LNCAP (cell line): Measurements from ENCODE around the gene ACTG1.

Experiments used
- TF ChIP-seq, protein P1 (sequence below): fragments of 450-650 bp; IDR thresholded peaks from 2 replicates; pipeline ENCODE4 v1.5.1; 2017; ENCODE audit warnings: mild to moderate bottlenecking

Gene ACTG1

DNA sequence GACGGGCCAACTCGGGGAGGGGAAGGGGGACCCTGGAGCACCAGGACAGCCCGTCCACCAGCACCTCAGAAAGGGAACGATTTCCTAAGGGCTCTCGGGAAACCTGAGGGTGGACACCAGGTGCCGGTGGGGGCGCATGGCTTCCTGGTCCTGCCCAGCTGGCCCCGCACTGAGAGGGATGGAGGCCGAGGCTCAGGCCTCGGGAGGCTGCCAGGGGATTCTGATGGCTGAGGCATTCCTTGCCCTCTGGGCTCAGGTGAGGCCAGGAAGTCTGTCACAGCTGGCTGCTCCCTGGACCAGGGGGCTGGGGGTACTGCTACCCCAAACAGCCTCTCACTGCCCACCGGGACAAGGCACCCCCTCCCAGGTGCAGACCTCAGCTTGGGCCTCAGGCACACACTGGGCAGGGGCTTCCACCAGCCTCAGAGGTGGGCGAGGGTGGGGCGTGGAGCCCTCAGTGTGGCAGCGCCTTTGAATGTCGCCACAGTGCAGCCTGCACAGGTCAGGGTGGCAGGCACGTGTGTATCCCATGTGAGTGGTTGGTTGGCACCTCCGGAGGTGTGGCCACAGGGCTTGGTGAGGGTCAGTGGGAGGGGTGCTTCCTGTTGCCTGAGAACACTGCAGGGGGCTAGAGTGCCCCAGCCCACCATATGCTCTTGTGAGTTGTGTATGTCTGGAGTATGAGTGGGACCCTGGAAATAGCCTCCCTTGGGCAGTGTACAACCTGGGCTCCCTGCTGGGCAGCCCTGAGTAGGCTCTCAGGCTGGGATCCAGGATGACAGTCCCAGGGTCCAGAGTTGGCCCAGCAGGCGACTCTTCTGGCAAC lies 11.7 kb upstream of the ACTG1 start:
- TF ChIP-seq, protein P1, sequence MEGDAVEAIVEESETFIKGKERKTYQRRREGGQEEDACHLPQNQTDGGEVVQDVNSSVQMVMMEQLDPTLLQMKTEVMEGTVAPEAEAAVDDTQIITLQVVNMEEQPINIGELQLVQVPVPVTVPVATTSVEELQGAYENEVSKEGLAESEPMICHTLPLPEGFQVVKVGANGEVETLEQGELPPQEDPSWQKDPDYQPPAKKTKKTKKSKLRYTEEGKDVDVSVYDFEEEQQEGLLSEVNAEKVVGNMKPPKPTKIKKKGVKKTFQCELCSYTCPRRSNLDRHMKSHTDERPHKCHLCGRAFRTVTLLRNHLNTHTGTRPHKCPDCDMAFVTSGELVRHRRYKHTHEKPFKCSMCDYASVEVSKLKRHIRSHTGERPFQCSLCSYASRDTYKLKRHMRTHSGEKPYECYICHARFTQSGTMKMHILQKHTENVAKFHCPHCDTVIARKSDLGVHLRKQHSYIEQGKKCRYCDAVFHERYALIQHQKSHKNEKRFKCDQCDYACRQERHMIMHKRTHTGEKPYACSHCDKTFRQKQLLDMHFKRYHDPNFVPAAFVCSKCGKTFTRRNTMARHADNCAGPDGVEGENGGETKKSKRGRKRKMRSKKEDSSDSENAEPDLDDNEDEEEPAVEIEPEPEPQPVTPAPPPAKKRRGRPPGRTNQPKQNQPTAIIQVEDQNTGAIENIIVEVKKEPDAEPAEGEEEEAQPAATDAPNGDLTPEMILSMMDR, result no peak

DNA sequence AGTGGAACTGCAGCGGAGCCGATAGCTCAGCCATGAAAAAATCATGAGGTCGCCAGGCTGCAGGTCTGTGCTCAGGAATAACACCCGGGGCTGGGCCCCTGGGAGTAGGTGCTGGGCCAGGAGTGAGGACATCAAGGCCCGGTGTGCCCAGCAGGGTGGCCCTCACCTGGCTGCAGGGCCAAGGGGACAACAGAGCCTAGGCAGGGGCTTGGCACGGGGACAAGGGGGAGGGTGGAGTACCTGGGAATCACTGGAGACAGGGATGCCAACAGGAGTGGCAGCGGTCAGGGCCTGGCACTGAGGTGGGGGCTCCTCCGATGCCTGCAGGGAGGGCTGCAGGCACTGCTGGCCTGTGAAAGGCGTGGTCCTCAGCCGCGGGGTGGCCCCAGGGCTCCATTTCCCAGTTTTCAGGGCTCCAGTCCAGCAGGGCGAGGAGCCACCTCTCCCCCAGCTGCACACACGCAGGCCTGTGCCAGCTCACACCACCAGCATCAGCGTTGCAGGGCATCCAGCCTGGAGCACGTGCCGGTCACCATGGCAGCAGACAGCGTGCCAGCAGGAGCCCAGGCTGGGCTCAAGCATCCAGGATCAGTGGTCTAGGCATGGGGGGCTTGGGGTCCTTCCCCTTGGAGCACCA lies 10.9 kb upstream of the ACTG1 start:
- TF ChIP-seq, protein P1, result no peak

DNA sequence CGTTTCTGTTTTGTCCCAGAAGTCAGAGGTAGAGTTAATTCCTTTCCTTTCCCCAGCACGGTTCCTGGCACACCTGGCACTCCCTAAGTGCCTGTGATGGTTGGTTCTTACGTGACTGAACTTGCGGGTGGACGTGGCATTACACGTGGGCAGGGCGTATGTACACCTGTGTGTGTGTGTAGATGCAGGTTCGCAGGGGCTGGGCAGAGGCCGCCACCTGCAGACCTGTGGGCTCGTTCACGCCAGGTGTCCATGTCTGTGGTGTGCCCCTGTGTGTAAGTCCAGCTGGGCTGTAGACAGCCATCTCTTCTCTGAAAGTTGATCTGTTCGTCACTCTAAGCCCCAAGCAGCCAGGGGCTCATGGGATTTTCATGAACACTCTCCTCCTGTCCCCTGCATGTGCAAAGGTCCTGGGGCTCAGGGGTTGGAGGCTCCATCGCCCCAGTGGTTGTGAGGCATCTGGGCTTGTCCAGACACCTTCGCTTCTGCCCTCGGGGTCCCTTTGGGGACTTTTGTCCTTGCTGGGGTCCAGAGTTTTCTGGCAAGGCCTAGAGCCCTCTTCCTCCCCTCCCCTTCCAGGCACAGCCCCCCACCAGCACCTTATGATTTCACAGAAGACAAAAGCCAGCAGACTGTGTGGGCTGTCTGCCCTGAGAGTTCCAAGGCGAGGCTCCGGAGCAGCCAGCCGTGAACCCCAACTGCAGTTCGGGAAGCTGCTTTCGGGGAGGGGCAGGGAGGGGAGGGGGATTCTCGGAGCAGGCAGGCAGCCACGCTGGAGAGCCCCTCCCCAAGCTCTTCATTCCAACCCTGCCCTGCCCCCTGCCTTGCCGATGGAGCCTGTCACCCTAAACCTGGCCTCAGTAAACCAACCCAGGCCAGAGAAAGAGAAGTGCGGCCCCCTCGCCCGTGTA lies 10.1 kb upstream of the ACTG1 start:
- TF ChIP-seq, protein P1, result no peak

DNA sequence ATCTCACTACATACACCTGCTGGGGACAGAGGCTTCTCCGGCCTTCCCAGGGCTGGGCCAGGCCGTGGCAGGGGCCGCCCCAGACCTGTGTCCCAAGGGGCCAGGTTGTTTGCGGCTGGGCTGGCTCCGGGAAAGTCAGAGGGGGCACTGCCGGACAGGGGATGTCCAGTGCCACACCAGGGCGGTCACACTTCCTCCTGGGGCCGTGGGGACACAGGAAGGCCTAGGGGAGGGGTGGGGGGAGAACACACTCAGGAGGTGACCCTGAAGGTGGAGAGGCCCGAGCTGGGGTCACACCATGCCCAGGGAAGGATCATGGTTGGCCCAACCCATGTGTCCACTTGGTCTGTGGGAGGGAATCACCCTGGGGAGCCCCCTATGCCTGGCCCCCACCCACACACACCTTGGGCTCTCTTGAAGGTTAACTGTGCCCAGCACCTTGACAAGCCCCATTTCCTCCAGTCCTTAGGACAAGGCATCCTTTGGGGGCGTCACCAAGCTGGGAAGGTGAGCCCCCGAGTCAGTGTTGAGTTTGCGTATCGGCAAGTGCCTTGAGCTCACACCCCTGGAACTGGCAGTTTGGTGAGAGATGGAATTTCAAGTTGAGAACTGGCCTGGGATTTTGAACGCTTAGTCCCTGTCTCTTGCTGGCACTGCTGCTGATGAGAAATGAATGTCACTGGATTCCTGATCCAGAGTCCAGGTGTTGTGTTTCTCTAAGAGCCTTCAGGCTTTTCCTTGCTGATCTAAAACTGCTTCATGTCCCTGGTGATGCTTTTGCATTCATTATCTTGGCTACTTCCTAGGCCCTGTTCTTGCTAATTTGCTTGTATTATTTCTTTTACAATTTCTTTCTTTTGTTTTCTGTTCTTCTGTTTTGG lies 7.7 kb upstream of the ACTG1 start:
- TF ChIP-seq, protein P1, result no peak

DNA sequence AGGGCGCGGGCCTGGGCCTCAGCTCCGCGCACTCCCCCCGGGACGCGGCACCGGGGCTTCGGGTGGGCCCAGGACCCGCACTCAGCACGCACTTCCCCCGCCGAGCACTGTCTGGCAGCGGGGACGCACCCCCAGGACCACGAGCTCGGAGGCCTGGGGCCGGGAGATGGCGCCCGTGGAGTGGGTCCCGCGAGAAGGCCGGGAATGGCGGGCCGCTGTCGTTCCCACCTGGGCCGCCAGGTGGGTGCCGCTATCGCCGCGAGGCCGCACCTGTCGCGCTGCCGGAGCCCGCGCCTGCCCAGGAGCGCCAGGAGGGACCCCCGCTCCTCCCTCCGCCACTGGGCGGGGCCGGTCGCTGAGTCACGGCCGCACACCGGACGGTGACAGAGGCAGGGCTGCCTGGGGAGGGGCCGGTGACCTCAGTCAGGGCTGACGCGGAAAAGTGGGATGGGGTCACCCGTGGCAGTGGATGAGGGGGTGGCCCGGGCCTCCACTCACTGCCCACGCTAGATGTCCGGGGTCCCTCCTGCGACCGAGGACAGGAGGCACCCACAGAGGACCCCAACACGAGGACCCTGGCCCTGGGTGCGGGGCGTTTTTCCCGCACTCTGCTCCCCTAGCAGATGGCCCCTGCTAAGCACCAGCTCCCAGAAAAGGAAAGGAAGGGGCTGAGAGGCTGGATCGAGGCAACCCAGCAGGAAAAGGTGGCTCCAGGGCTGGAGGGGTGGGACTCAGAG lies 6.9 kb upstream of the ACTG1 start:
- TF ChIP-seq, protein P1, result peak; percentile 69

DNA sequence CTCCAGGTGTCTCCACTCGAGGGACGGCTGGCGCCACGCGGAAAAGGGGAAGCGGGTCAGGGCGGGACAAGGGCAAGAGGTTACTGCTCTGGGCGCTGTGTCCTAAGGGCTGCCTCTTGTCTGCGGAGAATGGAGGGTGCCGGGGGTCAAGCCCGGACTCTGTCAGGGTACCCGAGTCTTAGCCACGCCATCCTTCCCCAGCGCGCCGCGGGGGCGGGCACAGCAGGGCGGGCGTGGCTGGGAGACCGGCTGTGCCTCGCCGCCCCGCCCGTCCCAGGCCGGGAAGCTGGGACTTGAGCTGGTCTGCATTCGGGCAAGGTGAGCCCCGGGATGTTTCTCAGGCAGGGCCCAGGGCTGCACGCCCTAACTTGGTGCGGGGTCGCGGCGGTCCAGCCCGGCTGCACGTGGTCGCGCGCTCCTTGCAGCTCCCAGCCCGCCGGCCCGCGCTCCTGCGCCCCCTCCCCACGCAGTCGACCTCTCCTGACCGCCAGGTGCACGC lies 6.2 kb upstream of the ACTG1 start:
- TF ChIP-seq, protein P1, result no peak
